ENCODE data around the gene UNC13A.

Gene UNC13A

GRCh38 chr19:17703824-17704463, 15.8 kb upstream of the UNC13A start:
- no peak for DNase-seq

DNA sequence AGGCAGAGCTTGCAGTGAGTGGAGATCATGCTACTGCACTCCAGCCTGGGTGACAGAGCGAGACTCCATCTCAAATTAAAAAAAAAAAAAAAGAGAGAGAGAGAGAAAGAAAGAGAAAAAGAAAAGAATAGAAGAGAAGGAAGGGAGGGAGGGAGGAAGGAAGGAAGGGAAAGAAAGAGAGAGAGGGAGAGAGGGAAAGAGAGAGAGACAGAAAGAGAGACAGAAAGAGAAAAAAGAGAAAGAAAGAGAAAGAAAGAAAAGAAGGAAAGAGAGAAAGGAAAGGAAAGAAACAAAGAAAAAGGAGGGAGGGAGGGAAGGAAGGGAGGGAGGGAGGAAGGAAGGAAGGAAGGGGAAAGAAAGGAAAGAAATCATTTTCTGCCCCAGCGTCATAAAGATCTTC, 7.0 kb upstream of the UNC13A start:
- no peak for DNase-seq

GRCh38 chr19:17692566-17692965, 4.4 kb upstream of the UNC13A start:
- DNase-seq: no peak

GRCh38 chr19:17688853-17689595, 870 bp upstream of the UNC13A start:
- DNase-seq: no peak

- no peak for DNase-seq
Observed at GRCh38 chr19:17687141-17687856, 855 bp downstream of the UNC13A start.

GRCh38 chr19:17686592-17687024, 1.5 kb downstream of the UNC13A start:
- peak; percentile 51 for DNase-seq

- DNase-seq: no peak
Observed at GRCh38 chr19:17686023-17686521, 2.1 kb downstream of the UNC13A start.

GRCh38 chr19:17685451-17686022, 2.6 kb downstream of the UNC13A start:
- no peak for DNase-seq

DNA sequence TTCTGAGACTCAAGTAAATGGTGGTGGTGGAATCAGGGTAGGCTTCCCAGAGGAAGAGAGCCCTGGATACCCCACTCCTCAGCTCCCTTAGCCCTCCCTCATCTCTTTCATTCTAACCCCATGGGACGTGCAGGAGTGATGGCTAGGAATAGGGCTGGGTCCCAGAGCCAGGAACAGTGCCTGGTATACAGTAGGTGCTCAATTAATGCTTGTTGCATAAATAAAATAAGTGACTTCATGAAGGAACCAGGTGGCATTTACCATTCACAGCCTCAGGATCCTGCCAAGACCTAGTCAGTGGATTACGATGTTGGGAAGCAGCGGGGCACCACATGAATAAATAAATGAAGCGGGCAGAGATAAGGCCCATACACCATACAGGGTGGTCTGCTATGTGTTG, 3.9 kb downstream of the UNC13A start:
- no peak for DNase-seq

- no peak for DNase-seq
Observed at GRCh38 chr19:17683078-17683477, 5.1 kb downstream of the UNC13A start.

- DNase-seq: no peak
Observed at GRCh38 chr19:17682273-17682672, 5.9 kb downstream of the UNC13A start.

- no peak for DNase-seq
Observed at GRCh38 chr19:17681505-17682125, 6.5 kb downstream of the UNC13A start.

GRCh38 chr19:17680230-17680722, 7.9 kb downstream of the UNC13A start:
- DNase-seq: no peak

DNA sequence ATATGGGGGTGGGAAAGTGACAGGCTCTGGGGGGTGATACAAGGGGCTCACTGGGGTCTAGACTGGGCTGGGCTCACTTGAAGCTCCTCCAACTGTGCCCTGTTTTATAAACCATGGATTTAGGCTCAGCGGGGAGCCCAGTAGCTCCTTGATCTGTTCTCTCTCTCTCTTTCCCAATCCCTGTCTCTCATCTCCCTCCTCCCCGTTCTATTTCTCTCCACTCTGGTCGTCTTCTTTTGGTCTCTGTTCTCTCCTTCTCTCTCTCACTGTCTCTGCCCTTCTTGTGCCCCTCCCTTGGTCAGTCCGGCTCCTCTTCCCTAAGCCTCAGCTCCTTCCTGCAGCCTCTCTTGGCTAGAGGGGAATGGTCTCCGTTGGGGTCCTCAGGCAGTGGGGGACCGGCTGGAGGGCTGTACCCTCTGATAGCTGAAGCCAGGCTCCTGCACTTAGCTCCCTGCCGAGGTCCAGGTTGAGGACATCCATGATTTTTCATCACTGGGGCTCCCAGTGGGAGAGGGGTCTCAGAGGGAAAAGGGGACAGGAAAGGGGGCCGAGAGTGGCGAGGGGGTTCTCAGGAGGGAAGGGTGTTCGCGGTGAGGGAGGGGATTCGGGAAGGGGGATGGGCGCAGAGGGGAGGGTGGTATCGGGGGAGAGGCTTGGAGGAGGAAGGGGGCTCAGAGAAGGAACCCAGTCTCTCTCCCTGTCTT, 8.5 kb downstream of the UNC13A start:
- no peak for DNase-seq

- DNase-seq: no peak
Observed at GRCh38 chr19:17678836-17679235, 9.3 kb downstream of the UNC13A start.

DNA sequence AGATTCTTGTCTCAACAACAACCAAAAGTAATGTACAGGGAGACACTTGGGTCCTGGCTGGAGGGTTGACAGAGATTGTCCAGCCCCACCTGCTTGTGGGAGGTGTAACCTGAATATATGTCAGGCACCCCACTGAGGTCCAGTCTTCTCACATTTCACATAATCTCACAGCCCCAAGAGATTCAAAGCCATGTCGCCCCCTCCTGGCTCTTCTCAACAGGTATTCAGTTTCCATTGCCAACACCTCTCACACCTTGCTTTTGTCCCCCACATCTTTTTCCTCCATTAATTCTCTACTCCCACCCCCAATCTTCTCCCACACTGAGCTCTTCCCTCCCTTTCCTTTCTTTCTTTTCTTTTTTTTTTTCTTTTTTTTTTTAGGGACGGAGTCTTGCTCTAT, 11.2 kb downstream of the UNC13A start:
- no peak for DNase-seq

- no peak for DNase-seq
Observed at GRCh38 chr19:17676295-17676694, 11.9 kb downstream of the UNC13A start.

DNA sequence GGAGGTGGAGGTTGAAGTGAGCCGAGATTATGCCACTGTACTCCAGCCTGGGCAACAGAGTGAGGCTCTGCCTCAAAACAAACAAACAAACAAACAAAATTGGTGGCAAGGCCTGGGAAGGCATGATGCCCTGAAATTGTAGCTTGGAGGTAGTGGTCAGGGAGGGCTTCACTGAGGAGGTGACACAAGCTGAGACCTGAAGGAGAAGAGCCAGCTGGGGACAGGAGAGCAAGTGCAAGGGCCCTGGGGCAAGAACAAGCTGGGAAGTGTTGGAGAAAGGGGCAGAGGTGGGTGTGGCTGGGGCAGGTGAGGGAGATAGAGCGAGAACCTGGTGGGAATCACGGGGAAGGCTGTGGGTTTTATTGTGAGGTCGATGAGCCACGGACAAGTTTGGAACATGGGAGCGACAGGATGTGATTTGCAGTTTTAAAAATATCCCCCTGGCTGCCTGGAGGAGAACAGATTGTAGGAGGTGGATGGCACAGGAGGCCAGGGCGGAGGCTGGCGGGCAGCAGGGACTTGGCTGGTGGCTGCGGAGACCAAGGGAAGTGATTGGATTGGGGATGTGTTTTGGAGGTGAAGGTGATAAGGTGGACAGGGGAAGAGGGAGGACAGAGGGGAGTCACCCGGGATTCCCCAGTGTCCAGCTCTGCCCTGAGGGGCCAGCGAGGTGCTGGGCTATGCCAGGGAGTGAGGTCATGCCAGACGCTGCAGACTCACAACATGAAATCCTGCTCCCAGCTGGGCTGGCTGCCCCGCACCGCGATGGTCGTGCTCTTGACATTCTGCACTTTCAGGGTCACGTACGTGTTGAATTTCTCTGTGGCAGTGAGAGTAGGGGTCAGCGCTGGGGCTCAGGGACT, 14.0 kb downstream of the UNC13A start:
- DNase-seq: no peak

GRCh38 chr19:17671906-17672305, 16.2 kb downstream of the UNC13A start:
- peak; percentile 23 for DNase-seq

GRCh38 chr19:17669419-17669818, 18.7 kb downstream of the UNC13A start:
- no peak for DNase-seq

DNA sequence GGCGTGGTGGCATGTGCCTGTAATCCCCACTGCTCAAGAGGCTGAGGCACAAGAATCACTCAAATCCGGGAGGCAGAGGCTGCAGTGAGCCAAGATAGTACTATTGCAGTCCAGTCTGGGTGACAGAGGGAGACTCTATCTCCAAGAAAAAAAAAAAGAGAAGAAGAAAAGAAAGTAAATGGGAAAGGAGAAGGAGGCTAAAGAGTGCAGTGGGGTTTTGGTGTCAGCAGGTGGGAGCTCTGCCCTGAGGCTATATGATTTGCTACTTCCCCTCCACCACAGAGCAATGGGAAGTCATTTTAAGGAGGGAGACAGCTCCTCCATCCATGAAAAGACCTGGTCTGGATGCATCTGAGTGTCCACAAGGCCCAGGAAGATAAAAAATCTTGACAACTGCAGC, 23.1 kb downstream of the UNC13A start:
- DNase-seq: no peak

All from DMS153 (cell line).